Stomach (tissue), 4 donors: ENCODE measurements around the gene RXRA.

Experiments used
- CTCF ChIP-seq, 7 experiments: fragments of 450-650 bp in 4 of 7; fragments of 200-600 bp in 3 of 7; sonication (generic) in 3 of 7; IDR thresholded peaks; one replicate each; pipeline ENCODE4 v1.5.1; 2016 to 2019; ENCODE audit warnings: antibody characterized with exemption in 7 of 7, control low read depth in 2 of 7, mild to moderate bottlenecking in 1 of 7
- POLR2A ChIP-seq, 4 donors: fragments of 450-650 bp; IDR thresholded peaks; one replicate each; pipeline ENCODE4 v1.6.1; 2016; ENCODE audit warnings: antibody characterized with exemption in 4 of 4, control low read depth in 2 of 4, mild to moderate bottlenecking in 1 of 4, moderate library complexity in 1 of 4

- TF ChIP-seq CTCF (IDR thresholded peaks at IDR 0.05) (no peak), POLR2A (IDR thresholded peaks at IDR 0.05) (no peak)
Observed at GRCh38 chr9:134379831-134380365, 53.6 kb downstream of the RXRA start.
